Esophagus muscularis mucosa (tissue), 4 donors: Measurements from ENCODE around the gene ADORA1. TPM values are rescaled to one million over a fixed set of nuclear protein-coding genes. Genes with fewer than 3 reads are reported as not detected.

Experiments used
- DNase-seq: peaks from one replicate; pipeline ENCODE4 v3.0.0-alpha.2; 2017; ENCODE audit errors: extremely low spot score
- H3K27ac ChIP-seq, 4 donors: fragments of 200-600 bp; sonication (generic); replicated peaks in 1 of 4; 1 replicate in 3 of 4; 2 replicates in 1 of 4; pipeline ENCODE4 v1.5.1; 2016 to 2019; ENCODE audit warnings: mild to moderate bottlenecking in 1 of 4
- H3K27me3 ChIP-seq, 4 donors: fragments of 200-600 bp; sonication (generic); one replicate each; pipeline versions ENCODE4 v1.5.1 to v1.6.0; 2016 to 2019
- H3K36me3 ChIP-seq, 4 donors: fragments of 200-600 bp; sonication (generic); one replicate each; pipeline ENCODE4 v1.5.1; 2016 to 2019
- H3K4me1 ChIP-seq, 4 donors: fragments of 200-600 bp; sonication (generic); one replicate each; pipeline ENCODE4 v1.5.1; 2016 to 2019
- H3K4me3 ChIP-seq, 4 donors: fragments of 200-600 bp; sonication (generic); 1 replicate in 2 of 4; 2 replicates in 2 of 4; pipeline ENCODE4 v1.5.1; 2016 to 2019; ENCODE audit warnings: mild to moderate bottlenecking in 4 of 4, moderate library complexity in 1 of 4
- H3K9me3 ChIP-seq, 4 donors: fragments of 200-600 bp; sonication (generic); 1 replicate in 3 of 4; 2 replicates in 1 of 4; pipeline ENCODE4 v1.5.1; 2016 to 2019
- CTCF ChIP-seq, 3 experiments: fragments of 200-600 bp in 2 of 3; fragments of 450-650 bp in 1 of 3; sonication (generic) in 2 of 3; IDR thresholded peaks; one replicate each; pipeline ENCODE4 v1.5.1; 2017 to 2019; ENCODE audit warnings: antibody characterized with exemption in 3 of 3, mild to moderate bottlenecking in 2 of 3, moderate library complexity in 1 of 3
- EP300 ChIP-seq: sonication (generic); formaldehyde crosslinking; IDR thresholded peaks from one replicate; pipeline ENCODE4 v1.6.1; 2017; ENCODE audit warnings: antibody characterized with exemption
- POLR2A ChIP-seq: fragments of 450-650 bp; IDR thresholded peaks from one replicate; pipeline ENCODE4 v1.6.1; 2017; ENCODE audit warnings: antibody characterized with exemption, moderate library complexity, mild to moderate bottlenecking, low read depth
- POLR2AphosphoS5 ChIP-seq, 2 donors: sonication (generic); formaldehyde crosslinking; IDR thresholded peaks; one replicate each; pipeline ENCODE4 v1.6.1; 2017; ENCODE audit warnings: antibody characterized with exemption in 2 of 2
- WGBS: methylation state at CpG from one replicate; pipeline ENCODE4 v1.1.5; 2018; 5-methylcytosine and 5-hydroxymethylcytosine counted together
- intact Hi-C: fragments of 100-400 bp; cut with DNase I; formaldehyde crosslinking; loops from one replicate; pipeline ENCODE4 v1.15.1; 2023
- total RNA-seq, 4 donors: library from RNA; depleted of rRNA; stranded (reverse); fragments of >200 nt; gene quantifications; one replicate each; pipeline versions ENCODE4 v1.1.0 to v1.2.1, GENCODE V29; 2016

ADORA1 gene
- total RNA-seq, 4 donors from 2014 or later: 0.34 to 1.7 (median 0.80) TPM

GRCh38 chr1:203183828-203184227 is 56.3 kb downstream of the ADORA1 start:
- Histone ChIP-seq H3K4me1 (peaks cover 0 to 18% (median 10%) of the 10 kb centered on the region in 4 donors), H3K27ac (no peak overlapping the region), H3K36me3 (no peaks in the 10 kb centered on the region), H3K9me3 (no peaks in the 10 kb centered on the region), H3K4me3 (no peak overlapping the region), H3K27me3 (no peaks in the 10 kb centered on the region)
- DNase-seq: no peak
- no peak for TF ChIP-seq CTCF (IDR thresholded peaks at IDR 0.05)
- no peak for TF ChIP-seq POLR2A
- TF ChIP-seq EP300: no peak
- TF ChIP-seq POLR2AphosphoS5 (IDR thresholded peaks at IDR 0.05): no peak
- intact Hi-C loops: no loop called here
- WGBS: 100% methylated on average over 1 of the region's 2 CpGs

- WGBS: 80% methylated on average over 4 of the region's 4 CpGs
- Histone ChIP-seq H3K27me3 (no peaks in the 10 kb centered on the region), H3K4me1 (peaks cover 0 to 18% (median 10%) of the 10 kb centered on the region in 4 donors), H3K9me3 (no peaks in the 10 kb centered on the region), H3K27ac (no peak overlapping the region), H3K36me3 (no peaks in the 10 kb centered on the region), H3K4me3 (no peak overlapping the region)
- intact Hi-C loops: no loop called here
- DNase-seq: no peak
- TF ChIP-seq POLR2AphosphoS5 (IDR thresholded peaks at IDR 0.05) (no peak), CTCF (IDR thresholded peaks at IDR 0.05) (no peak), POLR2A (no peak), EP300 (no peak)
These were observed 56.9 kb downstream of the ADORA1 start for GRCh38 chr1:203184467-203184866.

- Histone ChIP-seq H3K27me3 (no peaks in the 10 kb centered on the region), H3K9me3 (no peaks in the 10 kb centered on the region), H3K27ac (no peak overlapping the region), H3K36me3 (no peaks in the 10 kb centered on the region), H3K4me3 (no peak overlapping the region), H3K4me1 (peaks cover 0 to 18% (median 10%) of the 10 kb centered on the region in 4 donors)
- intact Hi-C loops: no loop called here
- whole genome bisulfite sequencing: 88% methylated on average over 8 of the region's 10 CpGs
- TF ChIP-seq CTCF (IDR thresholded peaks at IDR 0.05) (no peak), POLR2AphosphoS5 (IDR thresholded peaks at IDR 0.05) (no peak)
- DNase-seq: no peak
These were observed 57.5 kb downstream of the ADORA1 start for GRCh38 chr1:203185061-203185461.

GRCh38 chr1:203185585-203185984 is 58.1 kb downstream of the ADORA1 start:
- no peak overlapping the region for H3K4me3 ChIP-seq
- no peak overlapping the region for H3K27ac ChIP-seq
- no peaks in the 10 kb centered on the region for H3K36me3 ChIP-seq
- H3K4me1 ChIP-seq: peaks cover 0 to 18% (median 10%) of the 10 kb centered on the region in 4 donors
- TF ChIP-seq POLR2AphosphoS5 (IDR thresholded peaks at IDR 0.05): no peak
- no peak for TF ChIP-seq POLR2A
- no peak for TF ChIP-seq CTCF (IDR thresholded peaks at IDR 0.05)
- no peak for TF ChIP-seq EP300
- no peaks in the 10 kb centered on the region for H3K27me3 ChIP-seq
- 90% methylated on average over 4 of the region's 4 CpGs for WGBS
- no peaks in the 10 kb centered on the region for H3K9me3 ChIP-seq
- intact Hi-C loops: no loop called here
- no peak for DNase-seq

GRCh38 chr1:203186091-203186445 is 58.5 kb downstream of the ADORA1 start:
- no peaks in the 10 kb centered on the region for H3K36me3 ChIP-seq
- no peak overlapping the region for H3K4me3 ChIP-seq
- no peak for DNase-seq
- TF ChIP-seq CTCF (IDR thresholded peaks at IDR 0.05) (no peak), POLR2A (no peak), POLR2AphosphoS5 (IDR thresholded peaks at IDR 0.05) (no peak), EP300 (no peak)
- H3K4me1 ChIP-seq: peaks cover 0 to 18% (median 10%) of the 10 kb centered on the region in 4 donors
- H3K27me3 ChIP-seq: no peaks in the 10 kb centered on the region
- 98% methylated on average over 5 of the region's 5 CpGs for WGBS
- intact Hi-C loops: no loop called here
- no peaks in the 10 kb centered on the region for H3K9me3 ChIP-seq
- no peak overlapping the region for H3K27ac ChIP-seq
